Endothelial cell of umbilical vein (primary cell): Measurements from ENCODE around the gene MYOF. TPM values are rescaled to one million over a fixed set of nuclear protein-coding genes. Genes with fewer than 3 reads are reported as not detected.
A peak's percentile ranks its signal among the peaks of the same experiment; 100 is the strongest.

Source experiments
- BruUV-seq: library from RNA; stranded (reverse); fragments of 400-500 nt; replicated peaks from 2 replicates; lab custom pipeline; 2021; lab: Mats Ljungman, UMichigan
- CTCF ChIA-PET: fragments of 300-600, 350-600 bp; sonication (Branson Sonifier 250); formaldehyde crosslinking; loops from one replicate; lab custom pipeline; 2021; ENCODE audit warnings: antibody characterized with exemption, inconsistent platforms; lab: Charles Lee
- POLR2A ChIA-PET: fragments of 300-600, 350-600 bp; sonication (Branson Sonifier 250); formaldehyde crosslinking; loops from one replicate; lab custom pipeline; 2021; ENCODE audit warnings: antibody characterized with exemption, inconsistent platforms; lab: Charles Lee
- DNase-seq: peaks from one replicate; pipeline ENCODE4 v3.0.0-alpha.2; 2011; ENCODE audit warnings: low read depth, low spot score
- FAIRE-seq: peaks from 2 replicates; lab custom pipeline; 2011; peaks lifted over from hg19 to GRCh38; lab: Jason Lieb, UNC
- H2AFZ ChIP-seq: 2 replicates; pipeline ENCODE4 v1.6.0; 2012; ENCODE audit warnings: low read depth, low read length, control low read depth, inconsistent platforms
- H3K27ac ChIP-seq: 2 replicates; pipeline ENCODE4 v1.5.1; 2011; ENCODE audit warnings: low read depth, mild to moderate bottlenecking, control low read depth, low read length, moderate library complexity; ENCODE audit not compliant: insufficient read depth
- H3K27me3 ChIP-seq, 2 experiments: 2 replicates each; pipeline versions ENCODE4 v1.6.0 to v1.6.1; 2011; ENCODE audit warnings: low read length in 2 of 2, mixed read lengths in 1 of 2; ENCODE audit not compliant: control insufficient read depth in 2 of 2, insufficient read depth in 2 of 2
- H3K36me3 ChIP-seq, 2 experiments: 2 replicates in 1 of 2; 3 replicates in 1 of 2; pipeline ENCODE4 v1.5.1; 2011; ENCODE audit warnings: low read length in 2 of 2, mild to moderate bottlenecking in 1 of 2, moderate library complexity in 1 of 2; ENCODE audit not compliant: control insufficient read depth in 2 of 2, insufficient read depth in 2 of 2; ENCODE audit errors: extremely low read depth in 1 of 2
- H3K4me1 ChIP-seq: 3 replicates; pipeline ENCODE4 v1.5.1; 2011; ENCODE audit warnings: mild to moderate bottlenecking, low read length; ENCODE audit not compliant: control insufficient read depth, insufficient read depth; ENCODE audit errors: extremely low read depth
- H3K4me2 ChIP-seq: 2 replicates; pipeline ENCODE4 v1.6.1; 2011; ENCODE audit warnings: low read length, control low read depth, mixed read lengths; ENCODE audit not compliant: insufficient read depth
- H3K4me3 ChIP-seq, 3 experiments: fragments of 200-600 bp in 1 of 3; sonication (generic), shearing (Covaris generic) in 1 of 3; replicated peaks in 1 of 3; 2 replicates each; pipeline ENCODE4 v1.5.1; 2011 to 2016; ENCODE audit warnings: control low read depth in 3 of 3, low read length in 3 of 3, mild to moderate bottlenecking in 2 of 3, inconsistent platforms in 1 of 3, low read depth in 1 of 3, moderate library complexity in 1 of 3; ENCODE audit not compliant: insufficient read depth in 1 of 3
- H3K79me2 ChIP-seq: 2 replicates; pipeline ENCODE4 v1.6.0; 2012; ENCODE audit warnings: low read length, inconsistent platforms; ENCODE audit not compliant: control insufficient read depth, insufficient read depth
- H3K9ac ChIP-seq: replicated peaks from 2 replicates; pipeline ENCODE3; 2011; ENCODE audit warnings: low read length, control low read depth; ENCODE audit not compliant: insufficient read depth; ENCODE audit errors: extremely low read depth
- H3K9me1 ChIP-seq: replicated peaks from 3 replicates; pipeline ENCODE4 v1.6.0; 2011; ENCODE audit warnings: mild to moderate bottlenecking, low read length; ENCODE audit not compliant: control insufficient read depth, insufficient read depth; ENCODE audit errors: extremely low read depth
- H3K9me3 ChIP-seq: replicated peaks from 2 replicates; pipeline ENCODE4 v1.5.1; 2012; ENCODE audit warnings: low read length, inconsistent platforms; ENCODE audit not compliant: control insufficient read depth, insufficient read depth
- H4K20me1 ChIP-seq: replicated peaks from 2 replicates; pipeline ENCODE3; 2011; ENCODE audit warnings: mild to moderate bottlenecking, low read length; ENCODE audit not compliant: control insufficient read depth, insufficient read depth; ENCODE audit errors: extremely low read depth
- FOS ChIP-seq: IDR thresholded peaks from 2 replicates; pipeline ENCODE4 v1.6.1; 2011; ENCODE audit warnings: mild to moderate bottlenecking, low read length, moderate library complexity, borderline replicate concordance; ENCODE audit not compliant: insufficient read depth
- JUN ChIP-seq: IDR thresholded peaks from 2 replicates; pipeline ENCODE4 v1.6.1; 2011; ENCODE audit warnings: borderline replicate concordance, low read depth; ENCODE audit not compliant: insufficient read length, insufficient read depth
- MYC ChIP-seq: IDR thresholded peaks from one replicate; pipeline ENCODE4 v1.6.1; 2011; ENCODE audit warnings: mild to moderate bottlenecking, low read depth, low read length
- dilution Hi-C: fragments of 300-500 bp; cut with MboI; formaldehyde crosslinking; loops from one replicate; pipeline ENCODE4 v1.15.0; 2019; ENCODE audit warnings: low sequenced_read_pairs; ENCODE audit not compliant: extremely low pct_ligation_motif_present
- intact Hi-C: fragments of 100-400 bp; cut with micrococcal nuclease; formaldehyde crosslinking; loops from one replicate; pipeline ENCODE4 v1.10.0; 2022
- polyA plus RNA-seq, 4 experiments: library from polyadenylated mRNA; depleted of rRNA in 3 of 4; stranded (reverse) in 3 of 4; unstranded in 1 of 4; fragments of >200 nt; gene quantifications; 2 replicates each; pipeline versions ENCODE4 v1.2.1 to v1.2.3, GENCODE V29; 2011 to 2012; ENCODE audit warnings: missing spikeins in 1 of 4
- total RNA-seq: library from RNA; stranded (reverse); gene quantifications from 2 replicates; pipeline ENCODE4 v1.2.3, GENCODE V29; 2021
- TF ChIP-seq, protein P1 (sequence below): IDR thresholded peaks from 2 replicates; pipeline ENCODE4 v1.6.1; 2011; ENCODE audit not compliant: insufficient read depth, insufficient read length

Gene MYOF
- total and polyA plus RNA-seq, 2 donors (not counting 3 experiments of a cell fraction or from before 2014, with no cell fraction given), result 98.4 to 379 TPM

DNA sequence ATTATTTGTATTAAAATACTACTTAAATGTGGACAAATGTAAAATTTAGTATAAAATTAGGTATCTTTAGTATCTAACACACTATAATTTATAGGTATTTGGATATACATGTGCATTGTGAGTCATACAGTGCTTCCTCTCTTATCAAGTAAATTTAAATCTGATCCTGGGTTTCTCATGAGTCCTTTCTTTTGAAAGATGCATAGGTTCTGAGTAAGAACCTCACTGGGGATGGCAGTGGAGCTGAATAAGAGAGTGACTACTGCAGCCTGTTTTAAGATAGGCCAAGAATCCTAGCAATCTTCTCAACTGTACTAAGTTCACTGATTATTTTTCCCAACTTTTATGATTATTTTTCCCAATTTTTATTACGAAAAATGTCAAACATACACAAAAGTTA is 30.4 kb upstream of the MYOF start:
- H3K27ac ChIP-seq, result no peak overlapping the region
- H3K4me3 ChIP-seq, result no peak overlapping the region
- no peak overlapping the region for H2AFZ ChIP-seq
- H3K9ac ChIP-seq, result no peak overlapping the region
- peaks cover 4% of the 10 kb centered on the region for H3K4me1 ChIP-seq
- H4K20me1 ChIP-seq, result no peaks in the 10 kb centered on the region
- dilution Hi-C loops (no loop called here), intact Hi-C loops (no loop called here)
- FAIRE-seq, result no peak
- H3K4me2 ChIP-seq, result no peak overlapping the region
- no peaks in the 10 kb centered on the region for H3K9me3 ChIP-seq
- TF ChIP-seq, protein P1, sequence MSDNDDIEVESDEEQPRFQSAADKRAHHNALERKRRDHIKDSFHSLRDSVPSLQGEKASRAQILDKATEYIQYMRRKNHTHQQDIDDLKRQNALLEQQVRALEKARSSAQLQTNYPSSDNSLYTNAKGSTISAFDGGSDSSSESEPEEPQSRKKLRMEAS, result no peak
- TF ChIP-seq JUN, result peak; percentile 7
- peak; percentile 13 for TF ChIP-seq FOS
- peak; percentile 19 for DNase-seq
- ChIA-PET CTCF (interaction anchor here (0.9 to 7.2 kb wide), 16 partner anchors 10 to 599 kb away, joined by 3 to 88 read pairs (median 11); partner anchors contain the start of genes CEP55 and MYOF), POLR2A (no interaction called here)
- BruUV-seq, result no TSS peak
- H3K9me1 ChIP-seq, result no peaks in the 10 kb centered on the region
- H3K79me2 ChIP-seq, result no peaks in the 10 kb centered on the region
- H3K36me3 ChIP-seq, result peaks cover 0 to 17% of the 10 kb centered on the region in 2 experiments
- no peaks in the 10 kb centered on the region for H3K27me3 ChIP-seq

DNA sequence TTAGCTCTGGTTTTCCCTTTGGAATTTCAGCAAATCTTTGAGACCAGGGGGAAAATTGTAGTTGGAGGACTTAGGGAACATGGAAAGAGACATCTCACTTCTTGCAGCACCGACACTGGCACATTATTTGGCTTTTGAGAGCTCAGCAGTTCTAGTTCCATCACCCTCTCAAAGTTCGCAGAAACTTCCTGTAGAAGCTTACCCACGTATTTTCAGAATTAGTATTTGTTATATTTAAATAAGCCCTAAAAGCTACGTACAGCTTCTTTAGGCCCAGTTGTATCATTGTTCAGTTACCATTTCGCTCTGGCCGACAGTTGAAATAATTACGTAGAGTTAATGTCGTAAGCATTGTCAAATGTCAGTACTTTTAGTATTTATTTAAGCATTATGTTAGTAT is 27.7 kb upstream of the MYOF start:
- FAIRE-seq (no peak), DNase-seq (no peak)
- no peak overlapping the region for H3K27ac ChIP-seq
- no peaks in the 10 kb centered on the region for H3K9me3 ChIP-seq
- dilution Hi-C loops, result no loop called here
- TF ChIP-seq MYC (no peak), FOS (no peak)
- peaks cover 0 to 7% of the 10 kb centered on the region in 2 experiments for H3K36me3 ChIP-seq
- no peak overlapping the region for H3K4me3 ChIP-seq
- no peak overlapping the region for H3K9ac ChIP-seq
- H4K20me1 ChIP-seq, result no peaks in the 10 kb centered on the region
- no peaks in the 10 kb centered on the region for H3K79me2 ChIP-seq
- intact Hi-C loops, result loop anchor here (2.0 kb wide), 1 partner anchor 395 kb away; no protein-coding TSS in a partner anchor
- H3K27me3 ChIP-seq, result no peaks in the 10 kb centered on the region
- no peak overlapping the region for H3K4me2 ChIP-seq
- H2AFZ ChIP-seq, result no peak overlapping the region
- no peaks in the 10 kb centered on the region for H3K9me1 ChIP-seq
- POLR2A ChIA-PET, result no interaction called here
- H3K4me1 ChIP-seq, result peaks cover 4% of the 10 kb centered on the region
- BruUV-seq, result no TSS peak
- CTCF ChIA-PET, result interaction anchor here (0.8 to 7.2 kb wide), 8 partner anchors 25 to 503 kb away, joined by 3 to 88 read pairs (median 10); partner anchors contain the start of gene MYOF
